ENCODE data around the gene UBE2H. TPM values are rescaled to one million over a fixed set of nuclear protein-coding genes. Genes with fewer than 3 reads are reported as not detected.

The UBE2H gene
- total RNA-seq, 1 experiment from 2014 or later, result 34.7 TPM

- Histone ChIP-seq H3K36me3 (ENCODE audit: insufficient read depth, low read length) (no peaks in the 10 kb centered on the region), H3K9ac (ENCODE audit: low read length) (no peak overlapping the region), H3K79me2 (ENCODE audit: low read length) (no peaks in the 10 kb centered on the region), H3K4me2 (ENCODE audit: low read depth, low read length, poor library complexity, severe bottlenecking) (no peak overlapping the region), H3K4me1 (ENCODE audit: low read length) (peaks cover 22% of the 10 kb centered on the region), H3K9me3 (ENCODE audit: low read length) (no peaks in the 10 kb centered on the region), H3K9me2 (replicated peaks; ENCODE audit: insufficient read depth, low read length) (no peaks in the 10 kb centered on the region), H3K4me3 (ENCODE audit: low read length) (no peak overlapping the region), H3K27ac (ENCODE audit: low read length) (no peak overlapping the region), H3K27me3 (ENCODE audit: low read length) (no peaks in the 10 kb centered on the region), H2AFZ (ENCODE audit: low read length) (no peak overlapping the region), H4K20me1 (ENCODE audit: insufficient read depth, low read depth, low read length) (no peaks in the 10 kb centered on the region)
- DNase-seq, result no peak
Measured at GRCh38 chr7:129789652-129790051, 163.1 kb downstream of the UBE2H start.

DNA sequence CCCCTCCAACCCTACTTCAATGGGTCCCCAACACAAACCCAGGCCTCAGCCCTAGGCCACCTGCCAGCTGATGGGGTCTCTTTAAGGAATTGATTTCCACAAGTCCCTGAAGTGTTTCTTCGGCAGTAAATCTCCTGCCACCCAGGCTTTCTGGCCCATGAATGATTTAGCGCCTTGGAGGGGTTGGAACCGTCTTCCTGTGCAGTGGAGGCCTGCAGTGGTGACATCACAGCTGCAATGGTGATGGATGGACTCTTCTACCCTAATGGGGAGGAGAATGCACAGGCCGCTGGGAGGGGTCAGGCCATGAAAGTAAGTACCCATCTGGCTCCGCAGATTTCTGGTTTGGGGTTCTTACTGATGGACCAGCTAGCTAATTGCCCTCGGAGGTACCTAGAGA is 163.8 kb downstream of the UBE2H start:
- H4K20me1 ChIP-seq (ENCODE audit: insufficient read depth, low read depth, low read length), result no peaks in the 10 kb centered on the region
- no peaks in the 10 kb centered on the region for H3K9me2 ChIP-seq (replicated peaks; ENCODE audit: insufficient read depth, low read length)
- H3K9me3 ChIP-seq (ENCODE audit: low read length), result no peaks in the 10 kb centered on the region
- no peaks in the 10 kb centered on the region for H3K79me2 ChIP-seq (ENCODE audit: low read length)
- H2AFZ ChIP-seq (ENCODE audit: low read length), result no peak overlapping the region
- peaks cover 23% of the 10 kb centered on the region for H3K4me1 ChIP-seq (ENCODE audit: low read length)
- no peak for DNase-seq
- no peak overlapping the region for H3K9ac ChIP-seq (ENCODE audit: low read length)
- H3K27me3 ChIP-seq (ENCODE audit: low read length), result no peaks in the 10 kb centered on the region
- no peak overlapping the region for H3K4me3 ChIP-seq (ENCODE audit: low read length)
- no peak overlapping the region for H3K4me2 ChIP-seq (ENCODE audit: low read depth, low read length, poor library complexity, severe bottlenecking)
- no peak overlapping the region for H3K27ac ChIP-seq (ENCODE audit: low read length)
- no peaks in the 10 kb centered on the region for H3K36me3 ChIP-seq (ENCODE audit: insufficient read depth, low read length)

DNA sequence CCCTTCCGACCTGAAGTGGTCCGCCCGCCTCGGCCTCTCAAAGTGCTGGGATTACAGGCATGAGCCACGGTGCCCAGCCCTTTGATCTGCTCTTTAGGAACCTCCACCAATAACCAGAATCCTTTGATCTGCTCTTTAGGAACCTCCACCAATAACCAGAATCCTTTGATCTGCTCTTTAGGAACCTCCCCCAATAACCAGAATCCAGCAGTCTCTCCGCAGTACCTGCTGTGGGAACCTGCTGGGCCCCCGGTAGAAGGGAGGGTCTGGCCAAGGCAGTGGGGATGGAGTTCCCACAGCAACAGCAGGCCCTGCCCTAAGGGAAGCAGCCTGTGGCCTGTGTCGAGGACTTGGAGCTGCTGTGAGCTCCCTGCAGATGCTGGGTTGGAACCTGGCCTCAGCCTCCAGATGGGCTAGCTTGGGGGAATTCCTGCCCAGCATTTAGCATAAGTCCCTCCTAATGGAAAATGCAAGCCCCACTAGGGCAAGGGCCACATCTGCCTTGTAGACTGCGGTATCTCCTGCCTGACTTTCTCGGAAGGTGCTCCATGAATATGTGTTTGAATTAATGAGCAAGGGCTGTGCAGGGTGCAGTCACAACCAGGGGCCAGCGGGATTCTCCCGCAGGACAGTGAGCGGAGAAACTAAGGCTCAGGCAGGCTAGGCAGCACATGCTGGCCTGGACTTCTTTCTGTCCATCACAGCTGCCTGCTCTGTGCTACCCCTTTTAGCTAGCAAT is 165.8 kb downstream of the UBE2H start:
- no peak overlapping the region for H2AFZ ChIP-seq (ENCODE audit: low read length)
- no peak for DNase-seq
- H3K27me3 ChIP-seq (ENCODE audit: low read length), result no peaks in the 10 kb centered on the region
- peaks cover 23% of the 10 kb centered on the region for H3K4me1 ChIP-seq (ENCODE audit: low read length)
- no peaks in the 10 kb centered on the region for H3K36me3 ChIP-seq (ENCODE audit: insufficient read depth, low read length)
- H3K27ac ChIP-seq (ENCODE audit: low read length), result no peak overlapping the region
- no peaks in the 10 kb centered on the region for H4K20me1 ChIP-seq (ENCODE audit: insufficient read depth, low read depth, low read length)
- no peaks in the 10 kb centered on the region for H3K79me2 ChIP-seq (ENCODE audit: low read length)
- H3K9me3 ChIP-seq (ENCODE audit: low read length), result no peaks in the 10 kb centered on the region
- H3K9me2 ChIP-seq (replicated peaks; ENCODE audit: insufficient read depth, low read length), result no peaks in the 10 kb centered on the region
- no peak overlapping the region for H3K4me2 ChIP-seq (ENCODE audit: low read depth, low read length, poor library complexity, severe bottlenecking)
- no peak overlapping the region for H3K4me3 ChIP-seq (ENCODE audit: low read length)
- H3K9ac ChIP-seq (ENCODE audit: low read length), result no peak overlapping the region

DNA sequence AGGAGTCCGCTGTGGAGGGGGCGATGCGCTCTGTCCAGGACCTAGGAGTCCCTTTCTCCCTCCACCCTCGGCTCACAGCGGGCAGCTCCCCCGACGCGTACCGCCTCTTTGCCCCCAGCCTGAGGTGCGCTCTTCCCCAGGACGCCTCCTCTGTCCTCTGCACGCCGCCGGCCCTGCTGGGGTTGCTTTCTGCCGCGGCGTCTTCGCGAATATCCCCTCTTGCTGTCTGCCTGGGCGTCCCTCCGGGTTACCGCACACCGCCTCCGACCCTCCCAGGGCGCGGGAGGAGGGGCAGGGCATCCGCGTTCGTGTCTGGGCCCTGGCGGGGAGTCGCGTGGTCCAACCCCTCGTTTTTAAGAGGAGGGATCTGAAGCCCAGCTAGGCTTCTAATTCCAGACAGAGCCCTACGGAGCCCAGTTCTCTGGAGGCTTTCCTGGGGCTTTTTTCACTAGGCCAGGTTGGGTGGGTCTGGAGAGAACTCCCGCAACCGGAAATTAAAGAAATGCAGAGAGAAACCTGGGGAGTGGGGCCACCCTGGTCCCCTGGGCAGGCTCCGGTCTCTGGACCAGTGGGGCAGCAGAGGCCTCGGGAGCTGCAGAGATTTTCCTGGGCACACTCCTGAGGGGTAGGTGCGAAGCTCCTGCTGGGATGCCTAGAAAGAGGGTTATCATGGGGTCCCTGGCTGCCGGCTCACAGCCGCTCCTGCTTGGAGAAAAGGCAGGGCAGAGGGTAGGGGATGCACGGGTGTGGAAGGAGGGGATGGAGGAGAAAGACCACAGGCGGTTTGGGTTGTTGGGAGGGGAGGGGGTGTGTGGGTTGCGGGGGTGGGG is 166.9 kb downstream of the UBE2H start:
- no peak overlapping the region for H3K27ac ChIP-seq (ENCODE audit: low read length)
- peak overlapping the region; percentile 71 for H3K4me2 ChIP-seq (ENCODE audit: low read depth, low read length, poor library complexity, severe bottlenecking)
- H2AFZ ChIP-seq (ENCODE audit: low read length), result peak overlapping the region; percentile 67; the same call in 1 of the 2 replicates
- DNase-seq, result no peak
- no peaks in the 10 kb centered on the region for H3K27me3 ChIP-seq (ENCODE audit: low read length)
- no peaks in the 10 kb centered on the region for H3K36me3 ChIP-seq (ENCODE audit: insufficient read depth, low read length)
- peaks cover 30% of the 10 kb centered on the region for H3K4me1 ChIP-seq (ENCODE audit: low read length)
- no peaks in the 10 kb centered on the region for H3K9me3 ChIP-seq (ENCODE audit: low read length)
- H3K4me3 ChIP-seq (ENCODE audit: low read length), result peak overlapping the region; percentile 60
- H3K79me2 ChIP-seq (ENCODE audit: low read length), result no peaks in the 10 kb centered on the region
- H4K20me1 ChIP-seq (ENCODE audit: insufficient read depth, low read depth, low read length), result no peaks in the 10 kb centered on the region
- H3K9me2 ChIP-seq (replicated peaks; ENCODE audit: insufficient read depth, low read length), result no peaks in the 10 kb centered on the region
- H3K9ac ChIP-seq (ENCODE audit: low read length), result peak overlapping the region; percentile 61

GRCh38 chr7:129784783-129785684 is 167.7 kb downstream of the UBE2H start:
- no peaks in the 10 kb centered on the region for H3K79me2 ChIP-seq (ENCODE audit: low read length)
- DNase-seq, result peak; percentile 71
- H2AFZ ChIP-seq (ENCODE audit: low read length), result no peak overlapping the region
- peak overlapping the region; percentile 71 for H3K4me2 ChIP-seq (ENCODE audit: low read depth, low read length, poor library complexity, severe bottlenecking)
- no peak overlapping the region for H3K27ac ChIP-seq (ENCODE audit: low read length)
- no peaks in the 10 kb centered on the region for H3K27me3 ChIP-seq (ENCODE audit: low read length)
- peaks cover 33% of the 10 kb centered on the region for H3K4me1 ChIP-seq (ENCODE audit: low read length)
- peak overlapping the region; percentile 60; the same call in 1 of the 2 replicates for H3K4me3 ChIP-seq (ENCODE audit: low read length)
- H3K9me3 ChIP-seq (ENCODE audit: low read length), result no peaks in the 10 kb centered on the region
- H3K9ac ChIP-seq (ENCODE audit: low read length), result peak overlapping the region; percentile 61
- no peaks in the 10 kb centered on the region for H4K20me1 ChIP-seq (ENCODE audit: insufficient read depth, low read depth, low read length)
- no peaks in the 10 kb centered on the region for H3K36me3 ChIP-seq (ENCODE audit: insufficient read depth, low read length)
- H3K9me2 ChIP-seq (replicated peaks; ENCODE audit: insufficient read depth, low read length), result no peaks in the 10 kb centered on the region

DNA sequence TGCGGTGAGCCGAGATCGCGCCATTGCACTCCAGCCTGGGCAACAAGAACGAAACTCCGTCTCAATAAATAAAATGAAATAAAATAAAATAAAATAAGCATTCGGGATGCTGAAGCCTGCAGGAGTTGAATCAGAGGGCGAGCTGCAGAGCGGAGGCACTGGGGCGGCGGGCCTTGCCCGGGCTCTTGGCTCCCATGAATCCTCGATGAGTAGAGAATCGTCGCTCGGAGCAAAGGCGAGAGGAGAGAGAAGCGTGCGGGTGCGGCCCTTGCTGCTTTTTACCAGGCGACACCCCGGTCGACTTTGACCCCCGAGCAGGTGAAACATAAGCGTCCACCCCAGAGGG is 168.3 kb downstream of the UBE2H start:
- H4K20me1 ChIP-seq (ENCODE audit: insufficient read depth, low read depth, low read length), result no peaks in the 10 kb centered on the region
- no peak overlapping the region for H3K9ac ChIP-seq (ENCODE audit: low read length)
- H3K27me3 ChIP-seq (ENCODE audit: low read length), result no peaks in the 10 kb centered on the region
- H3K4me2 ChIP-seq (ENCODE audit: low read depth, low read length, poor library complexity, severe bottlenecking), result no peak overlapping the region
- no peaks in the 10 kb centered on the region for H3K9me2 ChIP-seq (replicated peaks; ENCODE audit: insufficient read depth, low read length)
- H3K79me2 ChIP-seq (ENCODE audit: low read length), result no peaks in the 10 kb centered on the region
- no peaks in the 10 kb centered on the region for H3K9me3 ChIP-seq (ENCODE audit: low read length)
- H3K27ac ChIP-seq (ENCODE audit: low read length), result no peak overlapping the region
- no peaks in the 10 kb centered on the region for H3K36me3 ChIP-seq (ENCODE audit: insufficient read depth, low read length)
- H3K4me3 ChIP-seq (ENCODE audit: low read length), result no peak overlapping the region
- peaks cover 28% of the 10 kb centered on the region for H3K4me1 ChIP-seq (ENCODE audit: low read length)
- DNase-seq, result no peak
- H2AFZ ChIP-seq (ENCODE audit: low read length), result no peak overlapping the region

DNA sequence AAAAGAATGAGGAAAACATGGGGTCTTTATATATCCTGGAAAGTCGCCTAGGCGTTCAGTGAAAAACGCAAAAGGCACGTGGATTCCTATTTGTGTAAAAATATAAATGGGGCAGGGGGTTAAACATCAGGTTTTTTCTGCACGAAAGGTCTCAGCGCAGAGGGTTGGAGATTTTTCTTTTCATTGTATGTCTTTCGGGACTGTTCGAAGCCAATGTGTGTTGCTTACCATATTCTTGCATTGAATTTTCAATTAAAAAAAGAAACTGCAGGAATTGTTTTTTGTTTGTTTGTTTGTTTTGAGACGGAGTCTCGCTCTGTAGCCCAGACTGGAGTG is 169.2 kb downstream of the UBE2H start:
- H3K9me3 ChIP-seq (ENCODE audit: low read length), result no peaks in the 10 kb centered on the region

More for the DNA sequence above, 169.2 kb downstream of the UBE2H start:
- Histone ChIP-seq H3K27me3 (ENCODE audit: low read length) (no peaks in the 10 kb centered on the region), H3K9me2 (replicated peaks; ENCODE audit: insufficient read depth, low read length) (no peaks in the 10 kb centered on the region), H3K36me3 (ENCODE audit: insufficient read depth, low read length) (no peaks in the 10 kb centered on the region), H3K27ac (ENCODE audit: low read length) (no peak overlapping the region), H3K79me2 (ENCODE audit: low read length) (peaks cover 8% of the 10 kb centered on the region), H3K4me3 (ENCODE audit: low read length) (no peak overlapping the region), H3K4me1 (ENCODE audit: low read length) (peaks cover 34% of the 10 kb centered on the region), H3K4me2 (ENCODE audit: low read depth, low read length, poor library complexity, severe bottlenecking) (no peak overlapping the region), H2AFZ (ENCODE audit: low read length) (no peak overlapping the region), H4K20me1 (ENCODE audit: insufficient read depth, low read depth, low read length) (peaks cover 5% of the 10 kb centered on the region; the same call in 1 of the 2 replicates), H3K9ac (ENCODE audit: low read length) (no peak overlapping the region)
- DNase-seq, result no peak

Measured in Karpas-422 (cell line).